ENCODE data around the gene ARTN. TPM values are rescaled to one million over a fixed set of nuclear protein-coding genes. Genes with fewer than 3 reads are reported as not detected.

Gene ARTN
- polyA plus RNA-seq, 1 donor from 2014 or later = not detected

DNA sequence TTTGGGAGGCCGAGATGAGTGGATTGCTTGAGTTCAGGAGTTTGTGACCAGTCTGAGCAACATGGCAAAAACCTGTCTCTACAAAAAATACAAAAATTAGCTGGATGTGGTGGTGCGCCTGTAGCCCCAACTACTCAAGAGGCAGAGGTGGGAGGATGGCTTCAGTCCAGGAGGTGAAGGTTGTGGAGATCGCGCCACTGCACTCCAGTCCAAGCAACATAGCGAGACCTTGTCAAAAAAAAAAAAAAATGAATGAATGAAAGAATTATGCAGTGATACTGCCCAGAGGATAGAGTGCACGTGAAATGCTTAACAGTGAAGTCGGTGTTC lies 35.8 kb downstream of the ARTN start:
- Mint-ChIP-seq H3K27ac (peak overlapping the region; percentile 40 to 92 (median 63)), H3K27me3 (no peaks in the 10 kb centered on the region), H3K36me3 (peaks cover 2% of the 10 kb centered on the region), H3K4me3 (peak overlapping the region; percentile 93 to 99 (median 96)), H3K9me3 (peaks cover 0 to 2% (median 0%) of the 10 kb centered on the region in 3 donors), H3K4me1 (peaks cover 13 to 16% (median 16%) of the 10 kb centered on the region in 3 donors)

GRCh38 chr1:43969746-43970466 lies 36.3 kb downstream of the ARTN start, which contains the start of gene DPH2:
TSS of gene DPH2 (plus strand) at chr1:43970010. CDS start at chr1:43970176, 166 bp downstream.
- H3K36me3 Mint-ChIP-seq = peaks cover 2% of the 10 kb centered on the region
- peaks cover 0 to 2% (median 0%) of the 10 kb centered on the region in 3 donors for H3K9me3 Mint-ChIP-seq
- H3K4me1 Mint-ChIP-seq = peaks cover 15 to 16% (median 16%) of the 10 kb centered on the region in 3 donors
- H3K27ac Mint-ChIP-seq = peak within 1 kb of the TSS; percentile 40 to 92 (median 63)
- H3K4me3 Mint-ChIP-seq = peak within 1 kb of the TSS; percentile 93 to 99 (median 96)
- no peaks in the 10 kb centered on the region for H3K27me3 Mint-ChIP-seq

DNA sequence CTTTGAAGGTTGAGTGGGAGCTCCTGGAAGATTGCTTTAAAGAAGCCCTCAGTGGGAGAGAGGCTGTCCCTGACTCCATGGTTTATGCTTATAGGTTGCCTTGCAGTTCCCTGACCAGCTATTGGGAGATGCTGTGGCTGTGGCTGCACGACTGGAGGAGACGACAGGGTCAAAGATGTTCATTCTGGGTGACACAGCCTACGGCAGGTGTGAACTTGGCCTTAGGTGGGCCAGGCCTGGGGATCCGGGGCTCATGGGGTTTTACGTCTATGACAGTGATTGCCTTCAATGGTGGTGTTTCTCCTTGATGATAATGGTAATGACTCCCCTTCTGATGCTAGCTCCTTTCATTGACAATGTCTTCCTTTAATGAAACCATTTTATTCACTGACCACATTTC lies 36.9 kb downstream of the ARTN start:
- Mint-ChIP-seq H3K9me3 (peaks cover 0 to 2% (median 0%) of the 10 kb centered on the region in 3 donors), H3K27ac (peak overlapping the region in 2 of 3 donors; percentile 40 to 63), H3K36me3 (peaks cover 2% of the 10 kb centered on the region), H3K4me1 (peaks cover 15 to 16% (median 16%) of the 10 kb centered on the region in 3 donors), H3K4me3 (peak overlapping the region; percentile 93 to 99 (median 96)), H3K27me3 (no peaks in the 10 kb centered on the region)

DNA sequence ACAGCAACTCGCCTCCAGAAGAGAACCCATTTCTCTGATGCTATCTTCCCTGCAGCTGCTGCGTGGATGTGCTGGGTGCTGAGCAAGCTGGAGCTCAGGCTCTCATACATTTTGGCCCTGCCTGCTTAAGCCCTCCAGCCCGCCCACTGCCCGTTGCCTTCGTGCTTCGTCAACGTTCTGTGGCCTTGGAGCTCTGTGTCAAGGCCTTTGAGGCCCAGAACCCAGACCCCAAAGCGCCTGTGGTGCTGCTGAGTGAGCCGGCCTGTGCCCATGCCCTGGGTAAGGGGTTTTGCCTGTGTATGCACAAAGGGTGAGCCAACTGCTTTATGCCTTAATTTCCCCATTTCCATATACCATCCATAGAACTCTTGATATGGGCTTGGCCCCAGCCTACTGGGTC lies 37.3 kb downstream of the ARTN start:
- peaks cover 0 to 2% (median 0%) of the 10 kb centered on the region in 3 donors for H3K9me3 Mint-ChIP-seq
- peaks cover 15 to 18% (median 18%) of the 10 kb centered on the region in 3 donors for H3K4me1 Mint-ChIP-seq
- H3K27ac Mint-ChIP-seq = peak overlapping the region in 1 of 3 donors; percentile 40
- peak overlapping the region; percentile 55 to 98 (median 94) for H3K4me3 Mint-ChIP-seq
- no peaks in the 10 kb centered on the region for H3K27me3 Mint-ChIP-seq
- H3K36me3 Mint-ChIP-seq = peaks cover 2% of the 10 kb centered on the region

GRCh38 chr1:43971336-43971980 lies 37.9 kb downstream of the ARTN start:
- Mint-ChIP-seq H3K27ac (no peak overlapping the region), H3K36me3 (peaks cover 2% of the 10 kb centered on the region), H3K4me1 (peaks cover 15 to 22% (median 20%) of the 10 kb centered on the region in 3 donors), H3K27me3 (no peaks in the 10 kb centered on the region), H3K9me3 (peaks cover 0 to 2% (median 0%) of the 10 kb centered on the region in 3 donors), H3K4me3 (peak overlapping the region in 3 of 4 donors; percentile 55 to 95 (median 93))

DNA sequence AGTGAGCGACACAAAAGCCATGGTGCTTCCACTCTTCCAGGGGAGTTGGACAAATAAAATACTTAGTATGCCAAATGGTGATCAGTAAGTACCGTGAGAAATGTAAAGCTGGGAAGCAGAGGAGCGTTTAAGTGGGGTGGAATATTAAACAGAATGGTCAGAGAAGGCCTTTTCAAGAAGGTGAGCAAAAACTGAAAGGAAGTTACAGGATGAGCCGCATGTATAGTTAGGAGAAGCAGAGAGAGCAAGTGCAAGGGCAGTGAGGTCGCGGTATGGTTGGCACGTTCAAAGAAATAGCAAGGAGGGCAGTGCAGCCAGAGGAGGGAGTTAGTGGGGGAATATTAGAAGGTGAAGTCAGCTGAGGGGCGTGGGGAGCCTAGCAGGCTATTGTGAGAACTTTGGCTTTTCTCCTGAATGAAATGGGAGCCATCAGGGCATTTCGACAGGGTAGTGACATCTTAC lies 40.4 kb downstream of the ARTN start:
- Mint-ChIP-seq H3K27ac (peak overlapping the region; percentile 95 to 98 (median 95)), H3K9me3 (no peaks in the 10 kb centered on the region), H3K27me3 (no peaks in the 10 kb centered on the region), H3K36me3 (peaks cover 5% of the 10 kb centered on the region), H3K4me1 (peaks cover 29 to 43% (median 34%) of the 10 kb centered on the region in 3 donors), H3K4me3 (peak overlapping the region; percentile 85 to 97 (median 96))

DNA sequence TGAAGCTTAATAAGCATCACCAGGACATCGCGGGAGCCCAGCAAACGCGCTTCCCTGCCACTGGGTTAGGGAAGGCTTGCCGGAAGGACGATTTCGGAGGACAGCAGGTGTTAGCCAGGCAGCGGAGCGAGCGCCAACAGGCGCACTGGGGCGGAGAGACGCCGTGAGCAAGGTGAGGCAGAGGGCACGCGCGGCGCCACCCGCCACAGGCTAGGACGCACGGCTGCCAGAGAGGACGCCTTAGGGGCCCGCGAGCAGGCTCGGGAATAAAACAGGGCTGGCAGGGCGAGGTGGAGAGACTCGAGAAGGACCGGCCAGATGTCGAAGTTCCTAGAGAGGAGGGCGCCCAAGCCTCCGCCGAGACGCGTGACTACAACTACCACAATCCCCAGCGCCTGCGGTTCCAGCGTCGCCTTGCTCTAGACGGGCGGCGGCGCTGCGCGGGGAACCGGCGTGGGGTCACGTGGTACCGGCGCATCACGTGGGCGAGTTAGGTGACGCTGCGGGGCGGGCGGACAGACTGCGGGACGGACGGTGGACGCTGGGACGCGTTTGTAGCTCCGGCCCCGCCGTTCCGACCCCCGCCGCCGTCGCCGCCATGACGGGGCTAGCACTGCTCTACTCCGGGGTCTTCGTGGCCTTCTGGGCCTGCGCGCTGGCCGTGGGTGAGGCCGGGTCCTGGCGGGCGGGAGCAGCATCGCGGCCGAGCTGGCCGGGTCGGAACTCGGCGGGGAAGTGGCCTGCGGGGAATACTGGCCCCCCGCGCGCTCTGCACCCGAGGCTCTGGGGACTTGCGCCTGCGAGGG lies 41.0 kb downstream of the ARTN start, which contains the start of gene ATP6V0B:
ATP6V0B (plus strand) TSS at position 518 of the 806 bp plus-strand sequence; CDS start at position 599, 81 bp downstream.
- Mint-ChIP-seq H3K27ac (peak within 1 kb of the TSS; percentile 95 to 98 (median 95)), H3K4me1 (peaks cover 29 to 39% (median 31%) of the 10 kb centered on the region in 3 donors), H3K36me3 (peaks cover 5% of the 10 kb centered on the region), H3K4me3 (peak within 1 kb of the TSS; percentile 85 to 97 (median 96)), H3K27me3 (no peaks in the 10 kb centered on the region), H3K9me3 (no peaks in the 10 kb centered on the region)

DNA sequence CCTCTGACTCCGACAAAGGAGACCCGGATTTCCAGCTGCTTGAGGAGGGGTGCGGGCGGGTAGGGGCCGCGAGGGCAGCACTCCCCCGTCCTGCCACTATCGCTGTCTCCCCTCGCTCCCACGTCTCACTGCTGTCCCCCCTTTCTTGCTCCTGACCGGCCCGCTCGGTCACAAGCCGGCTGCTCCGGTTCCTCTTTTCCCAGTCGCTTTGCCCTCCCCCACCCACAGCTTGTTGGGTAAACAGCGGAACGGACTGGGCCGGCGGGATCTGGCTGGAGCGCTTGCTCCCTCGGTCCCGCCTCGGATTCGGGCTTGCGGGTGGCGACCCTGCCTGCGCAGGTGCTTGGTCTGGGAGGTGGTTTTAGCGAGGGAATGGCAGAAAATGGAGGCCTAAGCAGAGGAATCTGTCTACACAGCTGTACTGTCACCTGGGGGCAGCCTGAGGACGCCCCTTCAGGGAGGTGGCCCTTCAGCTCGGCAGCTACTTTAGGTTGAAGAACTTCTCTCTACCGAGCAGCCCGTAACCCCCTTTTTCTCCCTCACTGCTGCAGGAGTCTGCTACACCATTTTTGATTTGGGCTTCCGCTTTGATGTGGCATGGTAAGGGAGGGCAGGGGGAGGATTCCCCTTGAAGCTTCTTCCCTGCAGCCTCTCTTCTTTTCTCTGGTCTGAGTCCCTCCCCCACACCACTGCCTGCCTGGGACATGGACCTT lies 41.8 kb downstream of the ARTN start:
- Mint-ChIP-seq H3K27me3 (peaks cover 3% of the 10 kb centered on the region), H3K27ac (peak overlapping the region; percentile 94 to 95 (median 95)), H3K4me1 (peaks cover 25 to 44% (median 28%) of the 10 kb centered on the region in 3 donors), H3K36me3 (peaks cover 7% of the 10 kb centered on the region), H3K9me3 (no peaks in the 10 kb centered on the region), H3K4me3 (peak overlapping the region; percentile 85 to 97 (median 96))

DNA sequence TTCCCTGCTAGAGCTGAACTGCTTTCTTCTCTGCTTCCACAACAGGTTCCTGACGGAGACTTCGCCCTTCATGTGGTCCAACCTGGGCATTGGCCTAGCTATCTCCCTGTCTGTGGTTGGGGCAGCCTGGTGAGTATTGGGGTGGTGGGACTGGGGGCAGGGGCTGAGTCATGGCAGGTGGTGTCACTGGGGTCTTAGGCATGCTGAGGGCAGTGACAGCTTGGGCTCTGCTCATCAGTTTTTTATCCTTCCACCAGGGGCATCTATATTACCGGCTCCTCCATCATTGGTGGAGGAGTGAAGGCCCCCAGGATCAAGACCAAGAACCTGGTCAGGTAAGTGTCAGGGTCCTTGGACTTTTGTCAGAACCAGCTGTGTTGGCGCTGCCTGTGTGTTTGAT lies 42.4 kb downstream of the ARTN start:
- Mint-ChIP-seq H3K27me3 (peaks cover 3% of the 10 kb centered on the region), H3K9me3 (no peaks in the 10 kb centered on the region), H3K36me3 (peaks cover 7% of the 10 kb centered on the region), H3K4me1 (peaks cover 24 to 46% (median 25%) of the 10 kb centered on the region in 3 donors), H3K27ac (peak overlapping the region in 2 of 3 donors; percentile 94 to 95), H3K4me3 (peak overlapping the region; percentile 85 to 97 (median 96))

DNA sequence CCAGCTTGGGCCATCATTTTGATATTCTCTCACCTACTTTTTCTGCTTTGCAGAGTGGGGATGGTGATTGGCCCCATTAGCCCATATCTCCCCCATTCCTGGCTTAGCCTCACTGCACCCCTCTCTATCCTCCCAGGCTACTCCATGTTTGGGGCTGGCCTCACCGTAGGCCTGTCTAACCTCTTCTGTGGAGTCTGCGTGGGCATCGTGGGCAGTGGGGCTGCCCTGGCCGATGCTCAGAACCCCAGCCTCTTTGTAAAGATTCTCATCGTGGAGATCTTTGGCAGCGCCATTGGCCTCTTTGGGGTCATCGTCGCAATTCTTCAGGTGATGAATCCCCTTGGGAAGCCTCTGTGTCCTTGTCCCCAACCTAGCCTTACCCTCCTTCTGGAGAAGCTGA lies 43.3 kb downstream of the ARTN start:
- Mint-ChIP-seq H3K4me3 (peak overlapping the region; percentile 47 to 95 (median 60)), H3K27me3 (peaks cover 3% of the 10 kb centered on the region), H3K4me1 (peaks cover 22 to 46% (median 25%) of the 10 kb centered on the region in 3 donors), H3K36me3 (peaks cover 7% of the 10 kb centered on the region), H3K27ac (peak overlapping the region; percentile 69 to 95 (median 94)), H3K9me3 (no peaks in the 10 kb centered on the region)

DNA sequence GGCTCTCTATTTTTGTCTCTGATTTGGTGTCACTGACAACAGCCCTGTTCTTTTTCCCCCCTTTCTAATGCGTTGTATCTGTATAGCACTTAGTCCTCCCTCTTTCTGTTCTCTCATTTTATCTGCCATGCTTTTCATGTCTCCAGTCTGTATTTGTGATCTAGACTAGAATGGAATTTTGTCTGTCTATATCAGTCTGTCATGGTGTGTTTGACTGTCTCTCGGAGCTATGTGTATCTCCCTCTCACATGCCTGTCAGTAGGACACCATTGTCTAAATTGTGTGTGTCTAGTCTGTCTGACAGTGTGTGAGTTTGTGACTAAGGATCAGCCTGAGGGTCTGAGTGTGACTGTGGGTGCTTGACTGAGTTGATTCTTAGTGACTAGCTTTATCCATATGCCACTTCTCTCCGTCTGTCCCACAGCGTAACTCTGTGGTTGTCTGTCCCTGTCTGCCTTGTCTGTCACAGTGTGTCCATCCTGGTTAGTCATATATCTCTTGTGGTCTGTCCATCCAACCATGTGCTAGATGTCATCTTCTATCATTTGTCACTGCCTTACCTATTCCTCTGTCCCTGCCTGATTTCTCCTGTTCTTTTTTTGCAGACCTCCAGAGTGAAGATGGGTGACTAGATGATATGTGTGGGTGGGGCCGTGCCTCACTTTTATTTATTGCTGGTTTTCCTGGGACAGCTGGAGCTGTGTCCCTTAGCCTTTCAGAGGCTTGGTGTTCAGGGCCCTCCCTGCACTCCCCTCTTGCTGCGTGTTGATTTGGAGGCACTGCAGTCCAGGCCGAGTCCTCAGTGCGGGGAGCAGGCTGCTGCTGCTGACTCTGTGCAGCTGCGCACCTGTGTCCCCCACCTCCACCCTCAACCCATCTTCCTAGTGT lies 44.0 kb downstream of the ARTN start:
- H3K27me3 Mint-ChIP-seq = peaks cover 3% of the 10 kb centered on the region
- peak overlapping the region in 1 of 3 donors; percentile 95 for H3K27ac Mint-ChIP-seq
- H3K36me3 Mint-ChIP-seq = peaks cover 7% of the 10 kb centered on the region
- peaks cover 22 to 46% (median 25%) of the 10 kb centered on the region in 3 donors for H3K4me1 Mint-ChIP-seq
- peak overlapping the region; percentile 15 to 95 (median 56) for H3K4me3 Mint-ChIP-seq
- H3K9me3 Mint-ChIP-seq = no peaks in the 10 kb centered on the region

- peak overlapping the region in 2 of 3 donors; percentile 31 to 95 for H3K27ac Mint-ChIP-seq
- peaks cover 9% of the 10 kb centered on the region for H3K36me3 Mint-ChIP-seq
- H3K4me1 Mint-ChIP-seq = peaks cover 22 to 46% (median 25%) of the 10 kb centered on the region in 3 donors
- peak overlapping the region; percentile 15 to 95 (median 87) for H3K4me3 Mint-ChIP-seq
- peaks cover 3% of the 10 kb centered on the region for H3K27me3 Mint-ChIP-seq
- H3K9me3 Mint-ChIP-seq = no peaks in the 10 kb centered on the region
These were observed 44.6 kb downstream of the ARTN start for GRCh38 chr1:43978264-43978550.

DNA sequence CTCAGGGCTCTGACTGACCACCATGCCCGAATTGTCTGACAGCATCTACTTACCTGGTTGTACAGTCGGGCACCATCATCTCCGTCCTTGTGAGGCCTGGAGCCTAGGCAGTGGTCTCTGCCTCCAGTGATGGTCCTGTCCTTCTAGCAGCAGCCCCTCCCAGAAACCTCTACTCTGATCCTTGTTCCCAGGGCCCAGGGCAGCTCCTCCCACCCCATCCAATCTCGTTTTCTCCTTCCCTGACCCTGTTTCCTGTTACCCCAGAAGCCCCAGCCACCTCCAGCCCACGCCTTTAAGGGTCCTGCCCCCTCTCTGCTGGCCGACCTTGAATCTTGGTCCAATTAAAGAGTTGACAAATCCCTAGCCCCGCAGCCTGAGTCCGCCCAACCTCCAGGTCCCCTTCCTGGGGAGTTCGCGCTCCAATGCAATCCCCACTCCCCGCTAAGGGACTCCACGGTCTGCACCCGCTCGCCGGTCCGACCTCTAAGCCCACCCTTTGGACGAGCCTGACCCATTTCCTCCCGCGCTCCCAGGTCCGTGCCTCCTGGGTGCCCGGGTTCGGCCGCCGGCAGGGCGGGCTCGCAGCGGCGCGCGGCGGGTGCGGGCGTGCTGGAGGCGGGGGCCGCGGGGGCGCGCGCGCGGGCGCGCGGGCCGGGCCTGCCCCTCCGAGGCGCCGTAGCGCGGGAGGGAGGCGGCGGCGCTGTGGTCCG lies 45.1 kb downstream of the ARTN start, which contains the start of gene B4GALT2:
B4GALT2 (plus strand) TSS at position 660 of the 710 bp plus-strand sequence. CDS start 1,951 bp downstream, outside the sequence.
- peaks cover 9% of the 10 kb centered on the region for H3K36me3 Mint-ChIP-seq
- H3K4me1 Mint-ChIP-seq = peaks cover 20 to 43% (median 24%) of the 10 kb centered on the region in 3 donors
- H3K27ac Mint-ChIP-seq = peak within 1 kb of the TSS; percentile 31 to 95 (median 36)
- peaks cover 3% of the 10 kb centered on the region for H3K27me3 Mint-ChIP-seq
- no peaks in the 10 kb centered on the region for H3K9me3 Mint-ChIP-seq
- peak within 1 kb of the TSS; percentile 89 to 97 (median 94) for H3K4me3 Mint-ChIP-seq

Data from IgD-negative memory B cell (primary cell).